ACHN (cell line): ENCODE measurements around the gene AUTS2.
A peak's percentile ranks its signal among the peaks of the same experiment; 100 is the strongest.

Experiments
- DNase-seq: peaks from one replicate; pipeline ENCODE4 v3.0.0-alpha.2; 2015
- in situ Hi-C: cut with HindIII; loops from 2 replicates; pipeline ENCODE4 v1.10.0; 2017; ENCODE audit warnings: low sequenced_read_pairs, low pct_ligation_motif_present, low pct_unique_long_range_greater_than_20kb

Gene AUTS2

GRCh38 chr7:69910150-69910549 lies 311.9 kb downstream of the AUTS2 start:
- in situ Hi-C loops = no loop called here
- no peak for DNase-seq

DNA sequence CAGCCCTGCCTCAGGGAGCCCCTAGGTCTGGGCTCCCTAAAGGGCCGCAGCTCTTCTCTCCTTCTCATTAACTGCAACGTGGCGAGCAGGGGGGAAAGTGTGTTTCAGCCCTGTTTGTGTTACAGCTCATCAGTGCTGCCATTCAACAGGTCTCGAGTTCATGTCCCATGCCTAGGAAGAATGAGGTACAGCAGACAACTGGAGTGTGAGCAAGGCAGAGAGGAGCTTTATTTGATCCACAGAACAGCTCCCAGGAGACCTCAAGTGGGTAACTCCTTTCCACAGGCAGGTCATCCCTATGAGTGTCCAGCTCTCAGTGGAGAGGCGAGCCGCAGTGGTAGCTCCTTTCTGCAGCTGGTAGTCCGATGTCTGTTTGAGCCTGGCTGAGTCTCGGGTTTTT lies 313.1 kb downstream of the AUTS2 start:
- in situ Hi-C loops = no loop called here
- DNase-seq = no peak

GRCh38 chr7:69912141-69912540 lies 313.9 kb downstream of the AUTS2 start:
- in situ Hi-C loops = no loop called here
- no peak for DNase-seq

- no peak for DNase-seq
- in situ Hi-C loops = no loop called here
Measured at GRCh38 chr7:69912846-69913245, 314.6 kb downstream of the AUTS2 start.

DNA sequence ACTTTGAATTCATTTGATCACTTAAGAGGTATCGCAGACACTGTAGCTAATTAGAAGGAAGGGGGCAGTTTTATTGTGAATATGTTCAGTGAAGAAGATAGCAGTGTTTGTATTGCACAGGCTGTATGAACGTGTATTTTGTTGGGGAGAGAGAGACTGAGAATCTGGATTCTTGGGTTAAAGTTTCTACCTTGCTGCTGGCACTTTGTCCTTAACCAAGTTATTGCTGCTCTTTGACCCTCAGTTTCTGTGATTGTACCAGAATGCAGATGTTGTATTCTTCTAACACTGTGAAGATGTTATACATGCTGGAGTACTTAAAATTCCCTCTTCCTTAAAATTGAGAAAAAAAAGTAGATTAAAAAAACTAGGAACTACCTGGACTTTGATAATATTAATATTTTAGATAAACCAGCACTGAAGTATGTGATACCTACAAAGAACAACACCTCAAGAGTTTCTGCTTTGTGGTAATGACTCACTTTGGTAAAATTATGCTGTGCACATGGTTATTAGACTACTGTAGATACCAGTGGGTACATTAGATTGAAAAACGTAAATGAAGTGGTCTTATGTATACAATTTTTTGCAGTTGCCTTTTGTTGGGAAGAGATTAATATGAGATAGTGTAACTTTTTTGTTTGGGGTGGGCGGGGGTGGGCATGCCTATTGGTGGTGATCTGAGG lies 321.3 kb downstream of the AUTS2 start:
- DNase-seq = no peak
- in situ Hi-C loops = no loop called here

DNA sequence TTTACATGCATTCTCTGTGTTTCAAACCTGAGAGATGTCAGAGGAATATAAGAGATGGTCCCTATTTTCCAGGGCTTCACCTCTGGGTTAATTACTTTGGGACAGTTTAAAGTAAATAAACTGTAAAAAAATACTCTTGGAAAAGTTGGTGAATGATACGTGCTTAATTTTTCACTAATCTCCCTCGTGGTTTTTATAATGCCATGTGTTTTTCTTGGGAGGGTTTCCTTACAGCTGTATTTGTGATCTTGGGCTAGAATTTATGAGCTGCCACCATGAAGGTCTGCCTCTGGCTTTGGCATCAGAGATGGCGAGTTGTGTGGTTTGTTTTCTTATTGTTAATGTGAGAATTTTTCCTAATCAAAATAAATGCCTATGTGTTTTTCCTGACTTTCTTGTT lies 322.5 kb downstream of the AUTS2 start:
- in situ Hi-C loops = no loop called here
- no peak for DNase-seq

- no peak for DNase-seq
- in situ Hi-C loops = no loop called here
Measured at GRCh38 chr7:69922026-69922803, 323.9 kb downstream of the AUTS2 start.

DNA sequence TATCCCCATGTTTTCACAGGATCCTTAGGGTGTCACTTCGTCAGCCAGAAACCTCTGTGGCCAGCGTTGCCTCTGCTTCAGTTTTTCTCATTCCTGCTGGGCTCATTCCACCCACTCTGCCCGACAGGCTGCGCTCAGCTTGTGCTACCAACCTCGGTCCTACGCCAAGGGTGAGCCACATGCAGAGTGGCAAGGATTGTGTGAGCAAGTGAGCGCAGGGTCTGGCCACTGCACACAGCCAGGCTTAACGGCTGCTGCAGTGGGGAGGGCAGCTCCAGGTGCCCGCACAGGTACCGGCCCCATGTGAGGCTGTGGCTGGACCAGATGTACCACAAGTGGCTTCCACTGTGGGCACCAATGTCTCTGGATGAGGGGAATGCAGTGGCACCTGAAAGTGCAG lies 329.2 kb downstream of the AUTS2 start:
- in situ Hi-C loops = no loop called here
- no peak for DNase-seq

DNA sequence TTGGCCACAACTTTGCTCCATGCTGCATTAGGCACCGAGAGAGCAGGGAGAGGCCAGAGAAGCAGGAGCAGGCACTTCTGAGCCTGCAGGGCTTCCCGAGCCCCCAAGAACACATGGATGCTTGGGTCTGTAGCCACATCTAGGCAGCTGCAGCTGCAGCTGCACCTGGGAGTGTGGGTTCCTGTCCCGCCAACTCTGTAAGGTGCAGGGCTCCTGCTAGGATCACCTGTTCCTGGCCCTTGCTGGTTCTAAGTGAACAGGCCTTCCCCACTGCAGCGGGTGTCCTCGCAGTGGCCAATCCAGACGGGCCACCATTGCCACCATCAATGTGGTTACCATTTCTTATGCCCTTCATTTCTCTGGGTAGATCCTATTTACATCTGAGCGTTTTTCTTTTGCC lies 330.3 kb downstream of the AUTS2 start:
- in situ Hi-C loops = no loop called here
- no peak for DNase-seq

GRCh38 chr7:69929622-69930021 lies 331.3 kb downstream of the AUTS2 start:
- in situ Hi-C loops = no loop called here
- DNase-seq = no peak

- in situ Hi-C loops = no loop called here
- peak; percentile 24 for DNase-seq
Measured at GRCh38 chr7:69932034-69932628, 333.9 kb downstream of the AUTS2 start.

- no peak for DNase-seq
- in situ Hi-C loops = no loop called here
Measured at GRCh38 chr7:69934144-69934903, 336.0 kb downstream of the AUTS2 start.

DNA sequence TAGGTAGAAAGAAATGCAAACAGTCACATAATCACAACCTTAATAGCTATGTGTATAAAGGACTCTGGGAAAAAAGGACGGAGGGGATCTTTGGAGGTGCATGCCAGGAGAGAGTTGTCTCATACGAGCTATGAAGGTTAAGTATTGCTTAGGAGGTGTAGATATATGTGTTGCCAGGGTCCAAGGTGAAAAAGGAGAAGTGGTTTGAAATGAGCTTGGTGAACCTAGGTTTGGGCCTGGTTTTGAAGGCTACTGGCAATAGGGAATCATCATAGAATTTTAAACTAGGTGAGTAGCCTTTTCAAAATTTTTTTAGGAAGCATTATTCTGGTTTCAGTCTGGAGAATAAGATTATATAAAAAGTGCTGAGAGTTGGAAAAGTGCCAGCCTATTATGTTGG lies 336.8 kb downstream of the AUTS2 start:
- no peak for DNase-seq
- in situ Hi-C loops = no loop called here

DNA sequence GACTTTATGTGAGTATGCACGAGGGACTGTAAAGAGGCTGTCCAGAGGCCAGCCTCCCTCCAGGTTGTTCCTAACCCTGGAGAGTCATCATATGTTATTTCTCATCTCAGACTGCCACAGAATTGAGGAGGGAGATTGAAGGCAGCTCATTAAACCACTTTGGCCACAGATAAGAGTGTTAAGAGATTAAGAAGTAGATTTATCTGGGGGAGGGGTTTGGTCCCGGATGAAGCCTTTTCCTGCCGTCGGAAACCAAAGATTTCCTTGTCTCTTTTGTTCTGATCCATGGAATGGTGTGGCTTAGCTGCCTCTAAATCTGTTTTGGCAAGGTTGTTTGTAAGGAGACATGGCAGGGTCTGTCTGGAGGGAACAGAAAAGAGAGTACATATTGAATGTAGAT lies 338.8 kb downstream of the AUTS2 start:
- DNase-seq = no peak
- in situ Hi-C loops = no loop called here

- in situ Hi-C loops = no loop called here
Measured at GRCh38 chr7:69939317-69939716, 341.0 kb downstream of the AUTS2 start.

DNA sequence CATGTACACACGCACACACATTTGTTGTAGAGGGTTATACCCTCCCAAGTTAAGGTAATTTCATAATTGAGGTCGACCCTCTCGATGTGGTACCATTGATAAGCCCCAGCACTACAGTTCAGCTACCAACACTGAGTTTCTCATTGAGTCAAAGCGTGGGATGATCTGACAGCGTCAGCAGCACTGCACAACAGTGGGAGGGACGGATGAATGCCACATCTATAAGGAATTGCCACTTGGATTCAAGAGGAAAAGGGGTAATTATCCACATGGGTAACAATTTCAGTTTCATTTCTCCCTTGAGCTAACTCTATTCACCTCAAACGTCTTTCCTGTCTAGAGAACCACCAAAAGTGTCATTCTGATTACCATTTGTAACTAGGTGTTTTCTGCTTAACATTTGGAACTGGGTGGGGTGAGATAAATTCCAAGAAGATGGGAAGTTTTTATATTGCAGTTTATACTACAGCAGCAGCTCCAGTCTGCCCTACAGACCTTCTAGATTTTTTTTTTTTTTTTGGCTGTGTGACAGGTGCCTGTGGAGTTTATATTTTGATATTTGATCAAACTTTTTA lies 342.9 kb downstream of the AUTS2 start:
- in situ Hi-C loops = no loop called here
- DNase-seq = no peak

More at GRCh38 chr7:69939317-69939716, 341.0 kb downstream of the AUTS2 start:
- no peak for DNase-seq

DNA sequence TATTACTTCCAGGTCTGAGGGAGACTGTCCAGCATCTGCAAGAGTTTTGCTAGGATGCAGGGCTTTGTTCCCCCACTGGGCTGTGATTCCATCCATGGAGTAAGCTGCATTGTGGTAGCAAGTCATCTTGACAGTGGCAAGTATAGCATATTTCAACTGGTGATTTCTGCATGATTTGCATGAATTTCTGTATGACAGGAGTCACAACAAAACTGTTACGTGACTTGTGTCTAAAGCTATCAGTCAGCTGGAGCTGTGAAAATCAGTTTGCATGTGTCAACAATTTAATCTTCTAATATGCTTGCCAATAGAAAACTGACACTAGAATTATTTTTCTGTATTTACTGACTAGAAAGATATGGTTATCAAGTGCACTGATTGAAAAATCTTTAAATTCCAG lies 344.3 kb downstream of the AUTS2 start:
- DNase-seq = no peak
- in situ Hi-C loops = no loop called here

- no peak for DNase-seq
- in situ Hi-C loops = no loop called here
Measured at GRCh38 chr7:69946901-69947300, 348.6 kb downstream of the AUTS2 start.

DNA sequence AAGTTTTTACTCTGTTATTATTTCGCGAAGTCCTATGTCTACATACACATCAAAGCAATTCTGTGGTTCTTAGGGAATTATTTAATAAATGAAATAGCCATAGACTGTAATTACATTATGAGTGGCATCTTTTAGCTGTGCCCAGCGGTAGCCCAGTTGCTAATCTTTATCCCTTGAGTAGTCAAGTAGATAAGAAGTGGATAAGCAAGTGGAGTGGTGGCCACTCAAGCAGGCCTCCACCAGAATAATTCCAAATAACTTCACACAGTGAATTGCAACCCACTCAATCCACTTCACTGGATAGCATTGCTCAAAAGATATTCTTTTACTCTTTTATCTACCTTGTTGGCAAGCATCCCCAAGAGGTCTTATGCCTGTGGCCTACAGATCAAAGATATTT lies 349.7 kb downstream of the AUTS2 start:
- DNase-seq = no peak
- in situ Hi-C loops = no loop called here
